HL-60 (cell line): ENCODE data around the gene TOP2A.
"Not testable (repeated sequence)": the region's sequence is repeated elsewhere in the genome, so short reads cannot be mapped to it uniquely, and the experiment has no call there.

Source experiments
- DNase-seq, 2 experiments: peaks; one replicate each; pipeline ENCODE4 v3.0.0-alpha.2; 2010 to 2020; ENCODE audit warnings: low read depth in 1 of 2, low spot score in 1 of 2
- H3K27ac ChIP-seq: fragments of 250-450 bp; sonication (Bioruptor Pico); replicated peaks from 2 replicates; pipeline ENCODE4 v1.5.1; 2020; ENCODE audit warnings: mild to moderate bottlenecking, moderate library complexity
- H3K27me3 ChIP-seq: fragments of 250-450 bp; sonication (Bioruptor Pico); 2 replicates; pipeline ENCODE4 v1.5.1; 2021; ENCODE audit warnings: mild to moderate bottlenecking, moderate library complexity; ENCODE audit not compliant: insufficient read depth, poor library complexity, severe bottlenecking
- H3K4me3 ChIP-seq: replicated peaks from 2 replicates; pipeline ENCODE4 v1.5.1; 2011; ENCODE audit warnings: mild to moderate bottlenecking, control low read depth, low read length; ENCODE audit not compliant: insufficient read depth
- GABPA ChIP-seq: IDR thresholded peaks from 2 replicates; pipeline ENCODE4 v1.6.1; 2012; ENCODE audit warnings: low read depth
- POLR2AphosphoS5 ChIP-seq: IDR thresholded peaks from 2 replicates; pipeline ENCODE4 v1.6.1; 2012; ENCODE audit warnings: low read depth
- SPI1 ChIP-seq: IDR thresholded peaks from 2 replicates; pipeline ENCODE4 v1.6.1; 2012; ENCODE audit warnings: low read depth, mild to moderate bottlenecking, borderline replicate concordance
- TF ChIP-seq, protein P1 (sequence below): IDR thresholded peaks from 2 replicates; pipeline ENCODE4 v1.6.1; 2012; ENCODE audit warnings: low read depth; ENCODE audit not compliant: insufficient replicate concordance
- TF ChIP-seq, protein P2 (sequence below): IDR thresholded peaks from one replicate; pipeline ENCODE4 v1.5.1; 2011; ENCODE audit warnings: low read length, control low read depth, inconsistent platforms; ENCODE audit not compliant: insufficient read depth

TOP2A gene

DNA sequence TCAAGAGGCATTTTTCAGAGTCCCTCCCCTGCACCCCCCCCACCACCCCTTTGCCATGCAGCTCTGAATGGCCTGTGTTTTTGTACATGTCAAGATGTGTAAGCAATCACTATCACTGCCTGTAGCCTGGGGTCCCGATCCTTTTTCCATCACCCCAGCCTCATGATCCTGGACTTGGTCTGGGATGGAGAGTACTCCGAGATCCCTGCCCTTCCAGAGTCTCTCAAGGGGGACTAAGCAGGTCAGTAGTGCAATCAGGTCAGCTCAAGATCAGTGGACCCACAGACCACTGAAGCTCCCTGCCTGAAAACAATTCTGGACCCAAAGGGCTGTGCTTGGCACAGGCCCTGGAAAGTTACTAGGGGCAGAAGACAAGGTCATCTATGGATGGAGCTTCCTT is 45.7 kb downstream of the TOP2A start:
- no peak overlapping the region for H3K27ac ChIP-seq
- no peak for TF ChIP-seq POLR2AphosphoS5
- no peak overlapping the region for H3K4me3 ChIP-seq
- no peaks in the 10 kb centered on the region for H3K27me3 ChIP-seq
- DNase-seq, result no peak

DNA sequence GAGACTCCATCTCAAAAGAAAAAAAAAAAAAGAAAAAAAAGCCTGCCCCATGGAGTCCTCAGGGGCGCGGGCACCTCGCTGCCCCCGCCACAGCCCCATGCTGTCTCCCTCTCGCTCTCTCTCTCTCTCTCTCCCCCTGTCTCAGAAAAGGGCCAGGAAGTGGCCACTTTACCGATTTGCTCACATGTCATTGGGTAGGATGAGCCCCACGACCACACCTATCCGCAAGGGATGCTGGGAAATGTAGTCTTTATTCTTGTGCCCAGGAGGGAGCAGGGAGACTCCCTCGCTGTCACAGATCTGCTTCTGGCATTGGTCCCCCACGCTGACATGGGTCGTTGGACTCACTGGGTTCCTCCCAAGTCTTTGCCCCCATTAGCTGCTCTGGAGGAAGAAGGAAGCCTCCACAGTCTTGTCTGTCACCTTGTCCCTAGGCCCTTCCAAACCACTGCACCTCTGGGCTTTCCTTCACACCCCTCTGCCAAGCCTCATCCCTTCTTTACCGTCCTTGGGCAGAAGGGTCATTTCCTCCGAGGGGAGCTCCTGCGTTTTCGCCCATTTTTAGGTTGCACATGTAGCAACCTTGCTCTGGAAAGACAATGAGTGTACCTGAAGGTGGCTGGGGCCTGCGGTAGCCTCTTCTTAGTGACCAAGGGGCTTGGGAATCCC is 46.3 kb downstream of the TOP2A start:
- no peak for TF ChIP-seq GABPA
- TF ChIP-seq, protein P1, sequence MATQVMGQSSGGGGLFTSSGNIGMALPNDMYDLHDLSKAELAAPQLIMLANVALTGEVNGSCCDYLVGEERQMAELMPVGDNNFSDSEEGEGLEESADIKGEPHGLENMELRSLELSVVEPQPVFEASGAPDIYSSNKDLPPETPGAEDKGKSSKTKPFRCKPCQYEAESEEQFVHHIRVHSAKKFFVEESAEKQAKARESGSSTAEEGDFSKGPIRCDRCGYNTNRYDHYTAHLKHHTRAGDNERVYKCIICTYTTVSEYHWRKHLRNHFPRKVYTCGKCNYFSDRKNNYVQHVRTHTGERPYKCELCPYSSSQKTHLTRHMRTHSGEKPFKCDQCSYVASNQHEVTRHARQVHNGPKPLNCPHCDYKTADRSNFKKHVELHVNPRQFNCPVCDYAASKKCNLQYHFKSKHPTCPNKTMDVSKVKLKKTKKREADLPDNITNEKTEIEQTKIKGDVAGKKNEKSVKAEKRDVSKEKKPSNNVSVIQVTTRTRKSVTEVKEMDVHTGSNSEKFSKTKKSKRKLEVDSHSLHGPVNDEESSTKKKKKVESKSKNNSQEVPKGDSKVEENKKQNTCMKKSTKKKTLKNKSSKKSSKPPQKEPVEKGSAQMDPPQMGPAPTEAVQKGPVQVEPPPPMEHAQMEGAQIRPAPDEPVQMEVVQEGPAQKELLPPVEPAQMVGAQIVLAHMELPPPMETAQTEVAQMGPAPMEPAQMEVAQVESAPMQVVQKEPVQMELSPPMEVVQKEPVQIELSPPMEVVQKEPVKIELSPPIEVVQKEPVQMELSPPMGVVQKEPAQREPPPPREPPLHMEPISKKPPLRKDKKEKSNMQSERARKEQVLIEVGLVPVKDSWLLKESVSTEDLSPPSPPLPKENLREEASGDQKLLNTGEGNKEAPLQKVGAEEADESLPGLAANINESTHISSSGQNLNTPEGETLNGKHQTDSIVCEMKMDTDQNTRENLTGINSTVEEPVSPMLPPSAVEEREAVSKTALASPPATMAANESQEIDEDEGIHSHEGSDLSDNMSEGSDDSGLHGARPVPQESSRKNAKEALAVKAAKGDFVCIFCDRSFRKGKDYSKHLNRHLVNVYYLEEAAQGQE, result no peak
- no peak for TF ChIP-seq SPI1
- no peak for TF ChIP-seq POLR2AphosphoS5
- TF ChIP-seq, protein P2, sequence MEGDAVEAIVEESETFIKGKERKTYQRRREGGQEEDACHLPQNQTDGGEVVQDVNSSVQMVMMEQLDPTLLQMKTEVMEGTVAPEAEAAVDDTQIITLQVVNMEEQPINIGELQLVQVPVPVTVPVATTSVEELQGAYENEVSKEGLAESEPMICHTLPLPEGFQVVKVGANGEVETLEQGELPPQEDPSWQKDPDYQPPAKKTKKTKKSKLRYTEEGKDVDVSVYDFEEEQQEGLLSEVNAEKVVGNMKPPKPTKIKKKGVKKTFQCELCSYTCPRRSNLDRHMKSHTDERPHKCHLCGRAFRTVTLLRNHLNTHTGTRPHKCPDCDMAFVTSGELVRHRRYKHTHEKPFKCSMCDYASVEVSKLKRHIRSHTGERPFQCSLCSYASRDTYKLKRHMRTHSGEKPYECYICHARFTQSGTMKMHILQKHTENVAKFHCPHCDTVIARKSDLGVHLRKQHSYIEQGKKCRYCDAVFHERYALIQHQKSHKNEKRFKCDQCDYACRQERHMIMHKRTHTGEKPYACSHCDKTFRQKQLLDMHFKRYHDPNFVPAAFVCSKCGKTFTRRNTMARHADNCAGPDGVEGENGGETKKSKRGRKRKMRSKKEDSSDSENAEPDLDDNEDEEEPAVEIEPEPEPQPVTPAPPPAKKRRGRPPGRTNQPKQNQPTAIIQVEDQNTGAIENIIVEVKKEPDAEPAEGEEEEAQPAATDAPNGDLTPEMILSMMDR, result no peak
- Histone ChIP-seq H3K4me3 (no peak overlapping the region), H3K27ac (no peak overlapping the region), H3K27me3 (no peaks in the 10 kb centered on the region)
- DNase-seq, result no peak

DNA sequence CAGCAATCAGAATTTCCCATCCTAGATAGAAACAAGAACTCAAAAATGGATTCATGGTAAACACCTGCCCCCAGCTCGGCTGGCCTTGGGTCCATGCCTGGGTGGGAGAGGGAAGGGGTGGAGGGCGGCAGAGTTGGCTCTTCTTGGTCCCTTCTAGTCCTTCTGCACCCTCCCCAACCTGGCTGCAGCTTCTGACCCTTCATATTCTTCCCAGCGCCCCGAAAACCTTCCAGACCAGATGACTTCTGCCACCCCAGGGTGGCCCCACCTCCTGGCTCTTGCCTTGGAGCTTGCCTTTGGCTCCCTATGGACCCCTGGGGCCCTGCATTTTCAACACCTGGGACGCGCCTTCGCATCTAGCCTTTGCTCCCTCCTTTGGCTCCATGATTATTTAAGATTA is 47.8 kb downstream of the TOP2A start:
- Histone ChIP-seq H3K27ac (no peak overlapping the region), H3K27me3 (no peaks in the 10 kb centered on the region), H3K4me3 (no peak overlapping the region)
- no peak for DNase-seq
- TF ChIP-seq, protein P2, result no peak

DNA sequence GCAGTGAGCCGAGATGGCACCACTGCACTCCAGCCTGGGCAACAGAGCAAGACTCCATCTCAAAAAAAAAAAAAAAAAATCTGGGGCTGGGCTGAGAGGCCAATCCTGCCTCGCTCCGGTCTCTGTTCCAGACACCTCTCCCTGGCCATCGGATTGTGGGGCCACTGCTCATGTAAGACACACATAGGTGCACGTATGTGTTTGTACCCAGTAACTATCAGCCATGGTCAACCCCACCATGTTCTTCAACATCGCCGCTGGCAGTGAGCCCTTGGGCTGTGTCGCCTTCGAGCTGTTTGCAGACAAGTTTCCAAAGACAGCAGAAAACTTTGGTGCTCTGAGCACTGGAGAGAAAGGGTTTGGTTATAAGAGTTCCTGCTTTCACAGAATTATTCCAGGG is 50.0 kb downstream of the TOP2A start:
- not testable (repeated sequence) for H3K27ac ChIP-seq, H3K4me3 ChIP-seq, H3K27me3 ChIP-seq, DNase-seq

DNA sequence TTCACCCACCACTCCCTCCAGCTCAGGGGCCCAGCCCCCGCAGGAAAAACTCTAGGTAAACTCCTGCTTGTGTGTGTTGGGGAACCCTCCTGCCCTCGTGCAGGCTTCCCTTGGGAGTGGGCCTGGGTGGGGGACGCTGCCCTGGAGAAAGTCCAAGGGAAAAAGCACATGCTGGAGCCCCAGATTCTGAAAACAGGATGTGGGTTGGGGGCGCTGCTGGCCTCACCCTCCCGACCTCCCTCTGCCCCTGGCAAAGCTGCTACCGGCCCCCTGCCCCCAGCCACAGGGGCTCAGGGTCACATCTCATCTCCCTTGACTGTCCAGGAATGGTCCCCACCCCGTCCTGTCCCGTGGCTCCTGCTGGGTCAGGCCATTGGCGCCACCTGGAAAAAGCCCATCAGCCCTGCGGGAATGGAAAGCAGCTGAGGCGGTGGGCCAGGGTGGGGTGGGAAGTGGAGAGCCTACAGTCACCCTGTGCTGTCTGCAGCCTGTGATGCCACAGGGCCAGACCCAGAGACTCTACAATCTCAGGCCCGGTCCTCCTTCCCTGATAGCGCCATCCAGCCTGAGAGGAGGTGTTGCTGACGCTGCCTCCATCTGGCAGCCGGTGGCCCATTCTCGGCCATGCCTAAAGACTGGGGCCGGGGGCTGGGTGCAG is 50.7 kb downstream of the TOP2A start:
- H3K27ac ChIP-seq, result no peak overlapping the region
- no peak for DNase-seq
- TF ChIP-seq, protein P2, result no peak
- TF ChIP-seq SPI1, result no peak
- TF ChIP-seq GABPA, result no peak
- TF ChIP-seq POLR2AphosphoS5, result no peak
- TF ChIP-seq, protein P1, result no peak
- no peaks in the 10 kb centered on the region for H3K27me3 ChIP-seq
- H3K4me3 ChIP-seq, result no peak overlapping the region
